ENCODE results near the gene ZFP91. TPM values are rescaled to one million over a fixed set of nuclear protein-coding genes. Genes with fewer than 3 reads are reported as not detected.
A peak's percentile ranks its signal among the peaks of the same experiment; 100 is the strongest.

Gene ZFP91
- total and polyA plus RNA-seq, 2 of the 13 experiments (the other 11 are each of a cell fraction or from before 2014, with no cell fraction given), result 13.5 to 38.6 TPM

GRCh38 chr11:58579192-58580129 lies 598 bp downstream of the ZFP91 start (continued):
- TF ChIP-seq NR2F1 (CRISPR knock-in tag; IDR thresholded peaks at IDR 0.05) (no peak), ZNF597 (CRISPR knock-in tag; IDR thresholded peaks at IDR 0.05) (no peak), ZNF589 (CRISPR knock-in tag; conservative IDR thresholded peaks at IDR 0.05) (0 out of 2 replicates have a peak, but pooled peaks have one; percentile 7), NR2F2 (IDR thresholded peaks at IDR 0.05; ENCODE audit: borderline replicate concordance, low read depth) (no peak), SMARCC2 (IDR thresholded peaks at IDR 0.05) (no peak), ATF7-NPFF (CRISPR knock-in tag; IDR thresholded peaks at IDR 0.05; ENCODE audit: low read depth) (peak; percentile 71; the same call in 1 of the 2 replicates), SP4 (CRISPR knock-in tag; IDR thresholded peaks at IDR 0.05) (peak; percentile 62; the same call in 1 of the 2 replicates), NR3C1 (CRISPR knock-in tag; IDR thresholded peaks at IDR 0.05) (no peak), GRHL1 (CRISPR knock-in tag; conservative IDR thresholded peaks at IDR 0.05) (no peak), THRA (CRISPR knock-in tag; IDR thresholded peaks at IDR 0.05; ENCODE audit: borderline replicate concordance) (no peak), ARID2 (CRISPR knock-in tag; IDR thresholded peaks at IDR 0.05; ENCODE audit: borderline replicate concordance) (0 out of 2 replicates have a peak, but pooled peaks have one; percentile 51), CREBL2 (CRISPR knock-in tag; IDR thresholded peaks at IDR 0.05; ENCODE audit: borderline replicate concordance) (no peak), ZNF354B (CRISPR knock-in tag; IDR thresholded peaks at IDR 0.05) (no peak), ZNF224 (CRISPR knock-in tag; IDR thresholded peaks at IDR 0.05) (no peak), HOXA3 (CRISPR knock-in tag; IDR thresholded peaks at IDR 0.05) (peak; percentile 78; the same call in 1 of the 2 replicates), CREB3 (CRISPR knock-in tag; IDR thresholded peaks at IDR 0.05) (no peak), NCOA1 (CRISPR knock-in tag; IDR thresholded peaks at IDR 0.05) (no peak), HOXA9 (CRISPR knock-in tag; IDR thresholded peaks at IDR 0.05; ENCODE audit: borderline replicate concordance) (no peak), KAT7 (CRISPR knock-in tag; IDR thresholded peaks at IDR 0.05; ENCODE audit: borderline replicate concordance) (peak; percentile 98), ZIK1 (CRISPR knock-in tag; IDR thresholded peaks at IDR 0.05; ENCODE audit: borderline replicate concordance, low read depth) (peak; percentile 43; the same call in 1 of the 2 replicates), MTA1 (CRISPR knock-in tag; IDR thresholded peaks at IDR 0.05; ENCODE audit: borderline replicate concordance) (no peak; the same call in 1 of the 2 replicates), ZNF619 (CRISPR knock-in tag; IDR thresholded peaks at IDR 0.05) (no peak), ZNF274 (CRISPR knock-in tag; IDR thresholded peaks at IDR 0.05) (peak; percentile 70; the same call in 1 of the 2 replicates), MYC (CRISPR knock-in tag; IDR thresholded peaks at IDR 0.05; ENCODE audit: borderline replicate concordance) (peak; percentile 97)
